Umbilical cord (tissue), 2 donors: ENCODE measurements around the gene PLA2G4E. TPM values are rescaled to one million over a fixed set of nuclear protein-coding genes. Genes with fewer than 3 reads are reported as not detected.

Experiments
- DNase-seq: peaks from one replicate; pipeline ENCODE4 v3.0.0-alpha.2; 2015; ENCODE audit warnings: low spot score
- total RNA-seq: library from RNA; depleted of rRNA; stranded (reverse); fragments of >200 nt; gene quantifications from one replicate; pipeline ENCODE4 v1.2.3, GENCODE V29; 2014; ENCODE audit warnings: low replicate concordance; ENCODE audit not compliant: insufficient read depth

The PLA2G4E gene
- 0.72 TPM for total RNA-seq

GRCh38 chr15:42020713-42021273 is at the start of gene PLA2G4E:
TSS of gene PLA2G4E (minus strand) at chr15:42021042. CDS start at chr15:42021030, 12 bp downstream.
- DNase-seq = no peak

DNA sequence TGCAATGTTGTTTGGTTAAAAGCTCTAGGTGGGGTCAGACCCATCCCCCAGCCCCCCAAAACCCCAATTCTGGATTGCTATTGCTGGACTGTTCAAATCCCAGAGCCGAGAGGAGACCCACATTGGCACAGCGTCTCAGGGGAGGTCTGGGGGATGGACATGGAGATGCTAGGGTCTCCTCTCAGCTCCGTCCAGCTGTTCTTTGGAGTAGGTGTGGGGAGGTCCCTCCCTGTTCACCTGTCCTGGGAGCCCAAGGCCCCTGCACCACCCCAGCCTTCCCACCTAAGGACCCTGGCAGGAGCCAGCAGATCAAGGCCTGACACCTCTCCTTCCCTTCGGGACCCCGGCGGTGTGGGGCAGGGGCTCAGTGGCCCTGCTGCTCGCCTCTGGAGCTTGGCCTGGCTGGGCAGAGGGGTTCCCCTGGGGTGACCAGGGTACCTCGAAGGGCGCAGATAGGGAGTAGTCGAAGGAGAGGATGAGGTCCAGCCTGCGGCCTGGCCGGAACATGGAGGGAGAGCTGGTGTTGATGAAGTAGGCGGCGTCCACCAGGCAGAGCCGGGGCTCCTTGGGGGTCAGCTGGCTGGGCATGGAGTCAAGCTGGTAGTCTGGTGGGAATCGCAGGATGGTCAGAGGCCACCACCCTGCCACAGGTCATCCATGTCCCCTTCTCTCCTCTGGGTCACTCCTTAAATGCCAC is 49.6 kb upstream of the PLA2G4E start:
- no peak for DNase-seq

DNA sequence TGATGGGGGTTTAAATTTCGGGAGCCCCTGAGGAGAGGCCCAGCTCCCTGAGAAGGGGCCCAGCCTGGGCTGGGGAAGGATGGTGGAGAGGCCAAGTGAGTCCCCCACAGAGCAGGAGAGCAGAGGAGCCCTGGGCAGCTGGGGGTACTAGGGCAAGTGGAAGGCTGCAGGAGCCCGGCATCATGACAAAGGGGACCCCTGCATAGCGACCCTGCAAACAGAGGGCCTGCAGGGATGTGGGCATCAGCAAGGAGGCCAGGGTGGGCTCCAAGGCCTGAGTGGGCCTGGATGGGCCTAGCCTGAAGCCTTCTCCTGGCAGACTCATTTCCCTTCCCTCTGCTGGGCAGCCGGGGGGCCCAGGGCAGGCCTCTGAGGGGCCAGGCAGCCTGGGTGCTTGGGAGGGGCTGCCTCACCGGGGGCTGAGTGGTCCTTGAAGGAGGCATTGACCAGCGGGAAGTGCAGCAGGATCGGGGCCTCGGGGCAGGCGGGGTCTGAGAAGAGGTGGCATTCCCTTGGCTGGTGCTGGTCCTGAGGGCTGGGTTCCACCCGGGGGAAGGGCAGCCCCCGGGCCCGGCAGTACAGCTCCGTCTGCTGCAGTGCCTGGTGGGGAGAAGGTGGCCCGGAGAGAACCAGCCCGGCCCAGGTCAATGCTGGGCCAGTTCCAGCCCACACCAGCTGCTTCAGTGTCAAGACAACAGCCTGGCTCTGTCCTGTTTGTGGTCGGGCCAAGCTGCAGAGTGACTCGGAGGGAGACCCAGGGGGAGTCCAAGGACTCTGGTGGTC is 48.8 kb upstream of the PLA2G4E start:
- no peak for DNase-seq

DNA sequence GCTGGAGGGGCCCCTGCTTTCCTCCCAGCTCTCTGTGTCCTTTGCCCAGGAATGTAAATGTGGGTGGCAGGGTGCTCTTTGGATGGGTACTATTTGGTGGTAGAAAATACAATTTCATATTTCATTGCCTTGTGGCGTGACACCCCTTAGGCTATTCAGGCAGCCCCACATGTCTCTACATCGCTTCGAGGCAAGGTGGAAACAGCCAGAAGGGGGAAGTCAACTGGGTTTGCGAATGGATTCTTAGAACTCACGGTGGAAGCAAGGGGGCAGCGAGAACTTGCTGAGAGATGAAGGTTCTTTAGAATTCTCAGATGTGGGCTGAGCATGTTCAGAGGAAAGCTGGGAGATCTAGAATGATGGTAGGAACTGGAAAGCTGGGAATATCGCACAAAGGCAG is 48.2 kb upstream of the PLA2G4E start:
- no peak for DNase-seq

DNA sequence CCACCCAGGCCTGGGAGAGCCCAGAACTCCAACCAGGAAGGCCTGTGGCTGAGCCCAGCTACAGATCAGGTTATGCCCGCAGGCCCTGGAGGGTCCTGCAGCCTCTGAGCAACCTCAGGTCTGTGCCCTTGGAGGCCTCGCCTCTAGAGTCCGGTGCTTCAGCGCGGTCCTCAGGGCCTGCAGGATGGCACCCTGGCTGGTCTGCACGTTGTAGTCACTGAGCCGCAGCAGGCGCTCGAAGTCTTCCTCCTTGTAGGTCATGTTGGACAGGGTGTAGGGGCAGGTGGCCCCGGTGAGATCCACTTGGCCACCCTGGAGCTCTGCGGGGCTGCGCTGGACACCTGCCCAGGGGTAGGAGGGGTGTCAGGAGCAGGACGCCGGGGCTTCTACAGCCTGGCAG is 47.8 kb upstream of the PLA2G4E start:
- no peak for DNase-seq

- no peak for DNase-seq
These were observed 46.0 kb upstream of the PLA2G4E start for GRCh38 chr15:42066764-42067415.

GRCh38 chr15:42065468-42065867 is 44.6 kb upstream of the PLA2G4E start:
- DNase-seq = no peak

DNA sequence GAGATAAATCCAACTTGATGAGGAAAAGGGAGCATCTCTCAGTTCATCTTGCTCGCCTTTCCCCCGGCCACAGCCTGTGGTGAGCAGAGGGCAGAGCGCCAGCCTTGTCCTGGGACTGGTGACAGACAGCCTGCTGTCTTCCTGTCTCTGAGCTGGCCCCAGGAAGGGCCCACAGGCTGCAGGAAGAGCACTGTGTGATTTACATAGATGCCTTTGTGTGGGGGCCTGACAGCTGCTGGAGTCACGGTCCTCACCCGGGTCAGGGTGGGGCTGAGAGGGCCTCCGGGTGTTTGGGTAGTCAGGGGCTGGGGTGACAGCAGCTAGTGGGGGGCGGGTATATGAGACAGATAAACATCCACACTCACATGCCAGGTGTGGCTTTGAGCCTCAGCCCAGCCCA is 44.2 kb upstream of the PLA2G4E start:
- no peak for DNase-seq

DNA sequence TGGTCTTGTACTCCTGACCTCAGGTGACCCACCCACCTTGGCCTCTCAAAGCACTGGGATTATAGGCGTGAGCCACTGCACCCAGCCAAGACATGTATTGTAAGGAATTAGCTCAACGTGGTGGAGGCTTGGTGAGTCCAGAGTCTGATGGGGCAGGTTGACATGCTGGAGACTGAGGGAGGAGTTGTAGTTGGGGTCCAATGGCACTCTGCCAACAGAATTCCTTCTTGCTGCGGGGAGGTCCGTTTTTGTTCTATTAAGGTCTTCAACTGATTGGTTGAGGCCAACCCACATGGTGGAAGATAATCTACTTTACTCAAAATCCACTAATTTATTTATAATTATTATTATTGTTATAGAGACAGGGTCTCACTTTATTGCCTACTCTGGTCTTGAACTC is 43.4 kb upstream of the PLA2G4E start:
- DNase-seq = no peak

GRCh38 chr15:42063122-42063848 is 42.4 kb upstream of the PLA2G4E start:
- no peak for DNase-seq

DNA sequence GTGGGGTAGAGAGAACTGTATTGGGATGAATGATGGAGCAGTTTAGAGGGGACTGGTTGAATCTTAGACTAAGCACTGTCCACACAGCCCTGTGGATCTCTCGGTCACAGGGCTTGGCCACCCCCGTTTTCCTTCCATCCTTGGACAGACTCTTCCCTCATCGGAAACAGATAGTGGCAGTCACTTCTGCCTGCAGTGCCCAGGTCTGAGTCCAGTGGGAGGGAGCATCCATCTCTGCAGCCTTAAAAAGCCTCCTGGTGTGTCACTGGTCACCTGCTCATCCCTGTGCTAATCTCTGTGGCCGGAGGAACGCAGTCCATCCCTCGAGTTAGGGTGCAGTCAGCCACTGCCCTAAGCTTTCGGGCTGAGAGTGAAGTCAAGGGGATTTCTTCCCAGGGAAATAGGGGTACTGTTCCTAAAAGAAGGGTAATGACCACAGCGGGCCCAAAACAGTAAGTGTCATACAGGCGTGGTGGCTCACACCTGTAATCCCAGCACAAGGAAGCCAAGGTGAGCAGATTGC is 41.5 kb upstream of the PLA2G4E start:
- DNase-seq = no peak

DNA sequence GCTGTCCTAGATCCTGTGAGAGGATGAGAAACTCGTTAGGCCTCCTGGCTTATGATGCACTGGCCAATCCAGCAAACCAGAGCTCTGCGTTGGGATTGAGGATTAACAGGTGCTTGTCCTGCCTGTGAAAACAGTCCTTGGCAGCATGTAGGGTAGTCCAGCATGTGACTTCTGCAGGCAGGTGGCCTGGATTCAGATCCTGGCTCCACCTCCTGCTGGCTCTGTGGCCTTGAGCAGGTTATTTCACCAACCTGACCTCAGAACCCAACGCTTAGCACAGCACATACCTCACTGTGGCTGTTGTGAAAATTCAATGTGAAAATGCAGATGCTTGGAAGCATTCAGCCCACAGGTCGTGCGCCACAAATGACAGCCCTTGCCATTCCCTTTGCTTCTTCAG is 40.0 kb upstream of the PLA2G4E start:
- DNase-seq = no peak

GRCh38 chr15:42060477-42060763 is 39.6 kb upstream of the PLA2G4E start:
- DNase-seq = no peak

- DNase-seq = peak; percentile 25
These were observed 39.0 kb upstream of the PLA2G4E start for GRCh38 chr15:42059661-42060476.

DNA sequence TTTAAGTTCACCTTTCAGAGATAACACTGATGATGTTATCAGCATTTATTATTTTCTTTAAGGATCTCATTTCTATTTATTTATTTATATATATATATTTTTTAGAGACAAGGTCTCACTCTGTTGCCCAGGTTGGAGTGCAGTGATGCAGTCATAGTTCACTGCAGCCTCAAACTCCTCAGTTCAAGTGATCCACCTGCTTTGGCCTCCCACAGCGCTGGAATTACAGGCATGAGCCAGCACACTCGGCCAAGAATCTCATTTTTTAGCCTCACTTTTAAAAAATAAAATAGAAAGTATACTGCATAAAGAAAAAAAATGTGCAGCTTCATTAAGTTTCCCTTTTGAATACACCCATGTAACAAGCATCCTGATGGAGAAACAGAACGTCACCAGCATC is 37.9 kb upstream of the PLA2G4E start:
- no peak for DNase-seq

DNA sequence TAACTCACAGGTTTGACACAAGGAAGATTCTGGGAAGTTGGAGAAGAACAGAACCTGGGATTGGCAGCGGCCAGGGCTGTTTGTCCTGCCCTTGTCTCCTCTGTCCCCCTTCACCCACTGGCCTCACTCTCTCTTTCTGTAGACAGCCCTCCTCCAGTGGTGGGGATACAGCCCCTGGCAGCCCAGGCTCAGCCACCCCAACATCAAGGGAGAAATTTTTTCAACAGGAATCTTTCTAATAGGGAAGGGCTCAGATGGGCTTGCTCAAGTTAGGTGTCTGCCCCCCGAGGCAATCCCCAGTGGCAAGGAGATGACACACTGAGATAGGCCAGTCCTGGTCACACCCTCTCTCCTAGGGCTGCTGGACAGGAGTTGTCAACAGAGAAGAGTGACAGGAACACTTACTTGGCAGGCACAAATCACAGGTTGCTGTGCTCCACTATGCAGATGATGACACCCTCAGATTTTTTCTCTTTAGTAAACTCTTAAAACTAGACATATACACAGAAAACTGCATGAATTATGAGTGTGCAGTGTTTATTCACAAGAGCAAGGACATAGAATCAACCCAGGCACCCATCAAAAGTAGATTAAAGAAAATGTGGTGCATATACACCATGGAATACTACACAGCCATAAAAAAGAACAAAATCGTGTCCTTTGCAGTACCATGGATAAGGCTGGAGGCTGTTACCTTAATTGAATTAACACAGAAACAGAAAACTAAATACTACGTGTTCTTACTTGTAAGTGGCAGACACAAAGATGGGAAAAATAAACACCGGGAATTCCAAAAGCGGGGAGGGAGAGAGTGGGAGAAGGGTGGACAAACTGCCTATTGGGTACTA is 37.2 kb upstream of the PLA2G4E start:
- DNase-seq = no peak

DNA sequence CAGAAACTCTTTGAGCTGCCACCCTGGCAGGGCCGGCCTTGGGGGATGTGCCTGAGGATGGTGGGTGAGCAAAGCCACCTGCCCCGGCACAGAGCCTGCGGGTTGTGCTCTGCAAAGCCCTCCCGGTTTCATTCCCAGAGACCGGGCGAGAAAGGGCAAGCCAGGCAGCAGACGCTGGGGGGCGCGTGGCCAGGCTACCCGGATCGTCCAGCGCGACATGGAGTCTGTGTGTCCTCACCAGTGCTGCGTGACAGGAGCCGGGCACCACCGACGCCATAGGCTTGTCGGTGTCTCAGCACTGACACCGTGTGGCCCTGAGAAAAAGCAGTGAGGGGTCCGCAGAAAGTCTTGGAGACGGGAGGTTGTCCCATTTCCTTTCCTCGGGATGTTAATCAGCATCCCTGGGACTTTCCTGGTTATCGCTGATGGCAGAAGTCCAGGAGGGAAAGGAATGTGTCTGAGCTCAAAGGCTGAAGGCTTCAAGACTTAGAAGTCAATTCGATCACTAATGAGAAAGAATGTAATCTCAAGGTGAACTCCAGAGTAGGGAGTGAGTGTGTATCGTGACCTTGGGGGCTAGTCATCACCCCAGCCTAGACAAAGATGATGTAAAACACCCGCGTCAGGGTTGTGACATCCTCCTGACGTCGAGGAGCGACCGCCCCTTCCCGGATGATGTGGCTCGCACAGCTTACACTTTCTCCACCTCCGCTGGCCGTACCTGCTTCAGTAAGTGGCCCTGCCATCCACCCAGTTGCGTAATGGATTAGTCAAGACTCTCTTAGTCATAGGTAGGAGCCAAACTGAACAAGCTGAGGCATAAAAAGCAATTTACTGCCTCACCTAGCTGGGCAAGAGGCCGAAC is 36.3 kb upstream of the PLA2G4E start:
- peak; percentile 78 for DNase-seq

DNA sequence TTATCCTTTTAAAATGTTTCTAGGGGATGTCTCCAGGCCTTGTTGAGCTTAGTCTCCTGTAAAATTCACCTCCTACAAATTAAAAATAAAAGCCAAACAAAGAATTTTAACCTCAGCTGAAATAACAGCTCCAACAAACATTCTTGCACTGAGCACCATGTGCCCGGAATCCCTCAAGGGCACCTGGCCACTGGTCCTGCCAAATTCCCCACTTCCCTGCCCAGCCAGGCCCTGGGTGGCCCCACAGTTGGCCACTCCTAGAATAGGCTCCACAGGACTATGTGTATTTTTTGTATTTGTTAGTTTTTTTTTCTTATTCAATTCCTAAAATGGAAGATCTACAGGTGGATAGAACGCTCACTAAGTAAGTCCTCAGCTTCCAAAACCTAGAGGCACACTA is 33.1 kb upstream of the PLA2G4E start:
- no peak for DNase-seq

- DNase-seq = no peak
These were observed 32.2 kb upstream of the PLA2G4E start for GRCh38 chr15:42053010-42053409.
